Suprapubic skin (tissue), 3 donors: ENCODE data around the gene JOSD1.

Experiments used
- CTCF ChIP-seq, 2 donors: fragments of 200-600 bp in 1 of 2; fragments of 450-650 bp in 1 of 2; sonication (generic) in 1 of 2; IDR thresholded peaks; one replicate each; pipeline ENCODE4 v1.5.1; 2016 to 2019; ENCODE audit warnings: antibody characterized with exemption in 2 of 2, mild to moderate bottlenecking in 1 of 2, moderate library complexity in 1 of 2
- POLR2A ChIP-seq, 2 donors: fragments of 450-650 bp; IDR thresholded peaks; one replicate each; pipeline ENCODE4 v1.6.1; 2017; ENCODE audit warnings: antibody characterized with exemption in 2 of 2, mild to moderate bottlenecking in 2 of 2, moderate library complexity in 2 of 2

- TF ChIP-seq POLR2A (IDR thresholded peaks at IDR 0.05) (no peak), CTCF (IDR thresholded peaks at IDR 0.05) (no peak)
These were observed 59.2 kb downstream of the JOSD1 start for GRCh38 chr22:38641476-38642040.
